T1000 (cell line): Measurements from ENCODE around the gene GJA4.
A peak's percentile ranks its signal among the peaks of the same experiment; 100 is the strongest.
"Not testable (repeated sequence)": the region's sequence is repeated elsewhere in the genome, so short reads cannot be mapped to it uniquely, and the experiment has no call there.

Source experiments
- DNase-seq: peaks from one replicate; lab custom pipeline; 2025; ENCODE audit warnings: mixed read lengths; lab: John Stamatoyannopoulos, UW

Gene GJA4

GRCh38 chr1:34770891-34771504 is 21.8 kb upstream of the GJA4 start:
- DNase-seq, result no peak

- DNase-seq, result no peak
Measured at GRCh38 chr1:34771573-34772371, 21.0 kb upstream of the GJA4 start.

GRCh38 chr1:34773114-34773513 is 19.7 kb upstream of the GJA4 start:
- DNase-seq, result not testable (repeated sequence)

- no peak for DNase-seq
Measured at GRCh38 chr1:34774957-34775356, 17.8 kb upstream of the GJA4 start.

GRCh38 chr1:34776911-34777310 is 15.9 kb upstream of the GJA4 start:
- DNase-seq, result no peak

- DNase-seq, result no peak
Measured at GRCh38 chr1:34777519-34778321, 15.1 kb upstream of the GJA4 start.

- no peak for DNase-seq
Measured at GRCh38 chr1:34778381-34778780, 14.4 kb upstream of the GJA4 start.

- DNase-seq, result no peak
Measured at GRCh38 chr1:34779005-34779404, 13.8 kb upstream of the GJA4 start.

- no peak for DNase-seq
Measured at GRCh38 chr1:34779526-34779925, 13.3 kb upstream of the GJA4 start.

GRCh38 chr1:34779962-34780361 is 12.8 kb upstream of the GJA4 start:
- no peak for DNase-seq

GRCh38 chr1:34780528-34780927 is 12.3 kb upstream of the GJA4 start:
- DNase-seq, result no peak

GRCh38 chr1:34781071-34781843 is 11.5 kb upstream of the GJA4 start, which contains the start of gene GJB3:
Gene GJB3, plus strand, starts transcription at chr1:34781214. Its CDS starts 3,549 bp downstream, at chr1:34784763.
- no peak for DNase-seq

- DNase-seq, result no peak
Measured at GRCh38 chr1:34781844-34782391, 10.9 kb upstream of the GJA4 start.

GRCh38 chr1:34784751-34785221 is 8.0 kb upstream of the GJA4 start:
- no peak for DNase-seq

GRCh38 chr1:34785231-34785874 is 7.4 kb upstream of the GJA4 start:
- DNase-seq, result no peak

GRCh38 chr1:34785875-34786470 is 6.8 kb upstream of the GJA4 start:
- no peak for DNase-seq

GRCh38 chr1:34786521-34787325 is 6.1 kb upstream of the GJA4 start:
- DNase-seq, result peak; percentile 53

GRCh38 chr1:34787461-34788420 is 5.1 kb upstream of the GJA4 start:
- no peak for DNase-seq
